ENCODE data around the gene BCO2. TPM values are rescaled to one million over a fixed set of nuclear protein-coding genes. Genes with fewer than 3 reads are reported as not detected.

The BCO2 gene
- total and polyA plus RNA-seq, 2 experiments from 2014 or later, result 44.2 to 69.4 TPM

DNA sequence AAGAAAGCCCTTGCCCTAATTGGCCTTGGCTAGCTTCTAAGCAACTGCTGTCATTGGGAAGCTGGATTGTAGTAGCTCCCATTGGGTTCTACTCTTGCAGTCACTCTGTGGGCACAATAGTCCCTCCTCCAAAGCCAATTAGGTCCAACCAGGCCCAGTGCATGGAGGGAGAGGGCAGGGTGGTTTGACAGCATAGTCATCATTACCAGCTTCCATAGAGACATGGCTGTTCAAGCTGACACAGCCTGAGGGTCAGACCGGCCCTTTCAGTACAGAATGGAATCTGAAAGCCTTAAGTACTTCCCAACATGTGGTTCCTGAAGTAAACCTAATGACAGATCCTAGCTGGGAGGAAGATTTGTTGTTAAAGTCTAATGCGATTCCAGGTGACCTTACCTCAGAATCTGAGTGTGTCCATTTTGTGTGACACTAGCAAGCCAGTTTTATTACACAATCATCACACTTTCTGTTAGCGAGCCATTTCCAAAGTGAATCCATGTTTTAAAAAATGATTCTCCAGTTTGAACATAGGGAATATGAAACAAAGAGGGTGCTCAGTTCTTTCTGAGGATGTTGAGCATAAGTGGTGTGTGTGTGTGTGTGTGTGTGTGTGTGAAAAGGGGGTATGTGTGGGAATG is 78.4 kb downstream of the BCO2 start:
- Histone ChIP-seq H3K36me3 (no peaks in the 10 kb centered on the region), H3K9me3 (ENCODE audit: low read depth) (no peaks in the 10 kb centered on the region), H3K27ac (no peak overlapping the region), H3K27me3 (no peaks in the 10 kb centered on the region), H3K4me1 (ENCODE audit: low read depth) (no peaks in the 10 kb centered on the region), H3K4me3 (no peak overlapping the region)
- TF ChIP-seq, protein P1, sequence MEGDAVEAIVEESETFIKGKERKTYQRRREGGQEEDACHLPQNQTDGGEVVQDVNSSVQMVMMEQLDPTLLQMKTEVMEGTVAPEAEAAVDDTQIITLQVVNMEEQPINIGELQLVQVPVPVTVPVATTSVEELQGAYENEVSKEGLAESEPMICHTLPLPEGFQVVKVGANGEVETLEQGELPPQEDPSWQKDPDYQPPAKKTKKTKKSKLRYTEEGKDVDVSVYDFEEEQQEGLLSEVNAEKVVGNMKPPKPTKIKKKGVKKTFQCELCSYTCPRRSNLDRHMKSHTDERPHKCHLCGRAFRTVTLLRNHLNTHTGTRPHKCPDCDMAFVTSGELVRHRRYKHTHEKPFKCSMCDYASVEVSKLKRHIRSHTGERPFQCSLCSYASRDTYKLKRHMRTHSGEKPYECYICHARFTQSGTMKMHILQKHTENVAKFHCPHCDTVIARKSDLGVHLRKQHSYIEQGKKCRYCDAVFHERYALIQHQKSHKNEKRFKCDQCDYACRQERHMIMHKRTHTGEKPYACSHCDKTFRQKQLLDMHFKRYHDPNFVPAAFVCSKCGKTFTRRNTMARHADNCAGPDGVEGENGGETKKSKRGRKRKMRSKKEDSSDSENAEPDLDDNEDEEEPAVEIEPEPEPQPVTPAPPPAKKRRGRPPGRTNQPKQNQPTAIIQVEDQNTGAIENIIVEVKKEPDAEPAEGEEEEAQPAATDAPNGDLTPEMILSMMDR (IDR thresholded peaks at IDR 0.05; ENCODE audit: low read depth, low read length), result no peak
- DNase-seq (ENCODE audit: low read depth in 1 of 2, low spot score in 1 of 2), result no peak

DNA sequence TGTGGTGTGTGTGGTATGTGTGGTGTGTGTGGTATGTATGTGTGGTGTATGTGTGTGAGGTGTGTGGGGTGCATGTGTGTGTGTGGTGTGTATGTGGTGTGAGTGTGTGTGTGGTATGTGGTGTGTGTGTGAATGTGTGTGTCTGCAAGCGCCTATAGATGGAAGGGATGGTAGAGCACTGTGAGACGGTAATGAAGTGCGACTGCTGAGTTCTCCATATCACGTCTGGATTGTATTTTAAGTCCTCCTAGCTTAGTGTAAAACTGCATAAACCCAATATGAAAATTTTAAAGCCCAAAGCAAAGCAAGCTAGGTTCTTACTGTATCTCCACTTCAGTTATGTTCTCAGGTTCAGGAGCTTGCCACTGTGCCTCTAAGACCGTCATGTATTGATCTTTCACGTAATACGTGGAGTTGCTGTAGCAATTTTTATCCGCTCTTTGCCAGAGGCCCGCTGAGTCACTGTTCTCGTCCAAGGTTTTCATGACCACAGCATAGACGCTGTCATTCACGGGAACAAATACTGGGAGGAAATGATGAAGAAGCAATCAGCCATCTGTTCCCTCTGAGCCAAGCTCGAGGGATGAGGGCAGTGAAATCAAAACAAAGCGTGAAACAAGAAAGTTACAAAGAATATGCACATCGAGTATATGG is 79.9 kb downstream of the BCO2 start:
- DNase-seq (ENCODE audit: low read depth in 1 of 2, low spot score in 1 of 2), result peak in 1 of 2 donors; percentile 84
- H3K36me3 ChIP-seq, result no peaks in the 10 kb centered on the region
- TF ChIP-seq, protein P1 (IDR thresholded peaks at IDR 0.05; ENCODE audit: low read depth, low read length), result no peak
- no peaks in the 10 kb centered on the region for H3K4me1 ChIP-seq (ENCODE audit: low read depth)
- H3K4me3 ChIP-seq, result no peak overlapping the region
- no peak overlapping the region for H3K27ac ChIP-seq
- no peaks in the 10 kb centered on the region for H3K27me3 ChIP-seq
- no peaks in the 10 kb centered on the region for H3K9me3 ChIP-seq (ENCODE audit: low read depth)

DNA sequence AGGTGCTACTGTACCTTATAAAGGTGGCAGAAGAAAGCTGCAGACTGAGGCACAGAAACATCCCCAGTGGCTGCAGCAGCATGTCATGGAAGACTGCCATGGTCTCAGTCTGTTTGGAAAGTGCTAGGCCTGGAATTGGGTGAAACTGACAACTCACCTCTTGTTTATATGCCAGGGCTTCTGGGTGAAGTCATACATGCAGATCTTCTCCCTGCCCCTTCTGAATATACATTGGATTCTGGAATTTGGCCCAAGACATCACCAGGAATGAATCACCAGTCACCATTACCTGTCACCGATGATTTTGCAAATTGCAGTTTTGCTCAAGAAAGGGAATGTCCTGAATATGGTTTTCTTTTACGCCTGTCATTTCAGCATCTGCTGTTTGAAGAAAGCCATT is 85.2 kb downstream of the BCO2 start, which contains the start of gene PLET1:
PLET1 (minus strand) TSS at position 371 of the 400 bp plus-strand sequence; CDS start at position 100, 271 bp downstream.
- Histone ChIP-seq H3K9me3 (ENCODE audit: low read depth) (no peaks in the 10 kb centered on the region), H3K4me3 (no peak within 1 kb of the TSS), H3K27me3 (no peaks in the 10 kb centered on the region), H3K4me1 (ENCODE audit: low read depth) (no peaks in the 10 kb centered on the region), H3K27ac (no peak within 1 kb of the TSS), H3K36me3 (no peaks in the 10 kb centered on the region)
- TF ChIP-seq, protein P1 (IDR thresholded peaks at IDR 0.05; ENCODE audit: low read depth, low read length), result no peak
- no peak for DNase-seq (ENCODE audit: low read depth in 1 of 2, low spot score in 1 of 2)

DNA sequence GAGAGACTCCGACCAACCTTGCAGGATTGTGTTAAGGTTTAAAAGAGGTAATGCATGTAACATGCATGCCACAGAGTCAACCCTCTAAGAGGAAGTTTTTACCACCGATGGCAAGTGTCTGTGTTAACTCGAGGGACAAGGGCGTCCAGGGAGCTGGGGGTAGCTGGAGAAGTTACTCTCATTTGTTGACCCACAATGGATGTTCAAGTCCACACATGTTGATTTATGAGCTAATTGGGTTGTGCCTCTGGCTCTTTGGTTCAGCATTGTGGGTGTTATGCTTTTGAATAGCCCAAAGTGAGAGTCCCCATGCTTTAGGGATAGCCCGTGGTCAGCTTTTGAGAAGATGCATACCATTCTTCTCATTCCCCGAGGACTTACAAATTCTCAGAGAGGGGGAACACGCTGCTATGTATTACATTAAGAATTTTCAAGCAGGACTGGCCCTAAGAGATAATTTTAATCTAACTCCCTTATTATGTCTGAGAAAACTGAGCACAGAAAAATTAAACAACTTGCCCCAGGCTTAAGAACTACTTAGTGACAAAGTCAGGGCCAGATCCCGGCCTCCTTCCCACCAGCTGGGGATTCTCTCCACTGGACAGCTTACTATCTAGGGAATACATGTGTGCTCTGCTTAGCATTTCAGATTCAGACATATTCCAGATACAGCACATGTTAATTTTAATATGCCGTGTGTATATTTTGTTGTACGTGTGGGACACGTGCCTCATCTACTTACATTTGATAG is 90.5 kb downstream of the BCO2 start:
- Histone ChIP-seq H3K27ac (no peak overlapping the region), H3K36me3 (no peaks in the 10 kb centered on the region), H3K4me1 (ENCODE audit: low read depth) (no peaks in the 10 kb centered on the region), H3K9me3 (ENCODE audit: low read depth) (no peaks in the 10 kb centered on the region), H3K27me3 (no peaks in the 10 kb centered on the region), H3K4me3 (no peak overlapping the region)
- peak in 1 of 2 donors; percentile 12 for DNase-seq (ENCODE audit: low read depth in 1 of 2, low spot score in 1 of 2)
- TF ChIP-seq, protein P1 (IDR thresholded peaks at IDR 0.05; ENCODE audit: low read depth, low read length), result no peak

DNA sequence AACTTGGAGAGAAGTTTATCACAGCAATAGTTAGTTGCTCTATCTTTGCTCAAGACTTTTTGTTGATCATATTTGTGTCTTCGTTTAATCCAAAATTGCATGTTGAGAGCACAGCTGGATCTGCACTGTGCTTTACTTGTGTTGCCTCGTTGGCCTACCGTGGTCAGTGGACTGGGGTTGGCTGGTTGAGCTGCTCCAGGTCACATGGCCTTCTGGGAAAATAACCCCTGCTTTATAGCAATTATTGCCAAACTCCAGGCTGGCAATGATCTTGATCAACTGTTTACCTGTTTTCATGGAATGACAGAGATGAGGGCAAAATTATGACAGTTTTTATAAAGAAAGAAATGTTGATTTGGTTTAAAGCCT is 91.1 kb downstream of the BCO2 start:
- H3K4me3 ChIP-seq, result no peak overlapping the region
- no peaks in the 10 kb centered on the region for H3K4me1 ChIP-seq (ENCODE audit: low read depth)
- H3K27ac ChIP-seq, result no peak overlapping the region
- no peak for DNase-seq (ENCODE audit: low read depth in 1 of 2, low spot score in 1 of 2)
- H3K27me3 ChIP-seq, result no peaks in the 10 kb centered on the region
- TF ChIP-seq, protein P1 (IDR thresholded peaks at IDR 0.05; ENCODE audit: low read depth, low read length), result no peak
- no peaks in the 10 kb centered on the region for H3K36me3 ChIP-seq
- no peaks in the 10 kb centered on the region for H3K9me3 ChIP-seq (ENCODE audit: low read depth)

Measured in cardiac muscle cell (in vitro differentiated cells and primary cell).